Esophagus squamous epithelium (tissue), 5 donors: ENCODE measurements around the gene C1orf226. TPM values are rescaled to one million over a fixed set of nuclear protein-coding genes. Genes with fewer than 3 reads are reported as not detected.

ENCODE experiments used
- DNase-seq: peaks from one replicate; lab custom pipeline; 2025; lab: John Stamatoyannopoulos, UW
- H3K27ac ChIP-seq, 4 donors: fragments of 200-600 bp; sonication (generic); one replicate each; pipeline ENCODE4 v1.5.1; 2016 to 2019; ENCODE audit warnings: mild to moderate bottlenecking in 1 of 4
- H3K27me3 ChIP-seq, 4 donors: fragments of 200-600 bp; sonication (generic); 1 replicate in 3 of 4; 2 replicates in 1 of 4; pipeline versions ENCODE4 v1.5.1 to v1.6.0; 2017 to 2021; ENCODE audit warnings: antibody characterized with exemption in 1 of 4
- H3K36me3 ChIP-seq, 3 donors: fragments of 200-600 bp; sonication (generic); one replicate each; pipeline ENCODE4 v1.5.1; 2016 to 2019
- H3K4me1 ChIP-seq, 3 donors: fragments of 200-600 bp; sonication (generic); one replicate each; pipeline ENCODE4 v1.5.1; 2017 to 2019
- H3K4me3 ChIP-seq, 4 donors: fragments of 200-600 bp; sonication (generic); 1 replicate in 3 of 4; 2 replicates in 1 of 4; pipeline ENCODE4 v1.5.1; 2016 to 2019; ENCODE audit warnings: mild to moderate bottlenecking in 2 of 4, moderate library complexity in 1 of 4
- H3K9me3 ChIP-seq, 3 donors: fragments of 200-600 bp; sonication (generic); one replicate each; pipeline ENCODE4 v1.5.1; 2016 to 2019
- POLR2A ChIP-seq, 4 donors: fragments of 450-650 bp; IDR thresholded peaks; one replicate each; pipeline ENCODE4 v1.6.1; 2017; ENCODE audit warnings: antibody characterized with exemption in 4 of 4, mild to moderate bottlenecking in 4 of 4, moderate library complexity in 3 of 4
- WGBS, 2 donors: methylation state at CpG; one replicate each; pipeline ENCODE4 v1.1.5; 2018; 5-methylcytosine and 5-hydroxymethylcytosine counted together
- intact Hi-C: fragments of 100-400 bp; cut with DNase I; formaldehyde crosslinking; loops from one replicate; pipeline ENCODE4 v1.15.0; 2022
- total RNA-seq, 4 donors: library from RNA; depleted of rRNA; stranded (reverse); fragments of >200 nt; gene quantifications; one replicate each; pipeline ENCODE4 v1.1.0, GENCODE V29; 2016
- TF ChIP-seq, protein P1 (sequence below), 6 experiments: fragments of 450-650 bp in 4 of 6; fragments of 200-600 bp in 2 of 6; sonication (generic) in 2 of 6; IDR thresholded peaks; one replicate each; pipeline ENCODE4 v1.5.1; 2016 to 2019; ENCODE audit warnings: antibody characterized with exemption in 6 of 6, mild to moderate bottlenecking in 4 of 6, moderate library complexity in 4 of 6
- donor health status: DM: yes; HTN: yes; CAD: no.

Gene C1orf226
- total RNA-seq, 4 donors from 2014 or later = 1.7 to 5.3 (median 3.6) TPM

DNA sequence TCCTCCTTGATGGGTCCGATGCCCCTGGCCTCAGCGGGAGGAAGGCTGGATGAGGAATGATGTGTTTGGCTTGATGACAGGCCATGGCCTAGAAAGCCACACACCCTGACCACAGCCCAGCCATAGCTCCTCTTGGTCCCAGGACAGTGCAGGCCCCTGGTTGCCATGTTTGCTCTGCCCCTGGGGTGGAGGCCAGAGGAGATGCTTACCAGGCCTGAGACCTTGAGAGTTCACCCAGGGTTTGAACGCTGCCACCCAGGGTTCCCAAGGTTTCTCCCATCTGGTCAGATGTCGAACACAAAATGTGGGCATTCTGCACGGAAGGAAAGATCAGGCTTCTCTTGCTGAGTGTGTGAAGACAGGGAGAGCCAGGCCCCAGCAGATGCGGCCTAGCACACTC, 2.6 kb downstream of the C1orf226 start:
- Histone ChIP-seq H3K27ac (no peak overlapping the region), H3K4me1 (peaks cover 0 to 49% (median 12%) of the 10 kb centered on the region in 3 donors), H3K27me3 (no peaks in the 10 kb centered on the region), H3K36me3 (no peaks in the 10 kb centered on the region), H3K4me3 (no peak overlapping the region), H3K9me3 (no peaks in the 10 kb centered on the region)
- 89% methylated on average over 6 of the region's 6 CpGs; no CpG with 5 or more reads in 1 of the 2 donors for WGBS, 2 donors
- intact Hi-C loops = no loop called here
- TF ChIP-seq, protein P1, sequence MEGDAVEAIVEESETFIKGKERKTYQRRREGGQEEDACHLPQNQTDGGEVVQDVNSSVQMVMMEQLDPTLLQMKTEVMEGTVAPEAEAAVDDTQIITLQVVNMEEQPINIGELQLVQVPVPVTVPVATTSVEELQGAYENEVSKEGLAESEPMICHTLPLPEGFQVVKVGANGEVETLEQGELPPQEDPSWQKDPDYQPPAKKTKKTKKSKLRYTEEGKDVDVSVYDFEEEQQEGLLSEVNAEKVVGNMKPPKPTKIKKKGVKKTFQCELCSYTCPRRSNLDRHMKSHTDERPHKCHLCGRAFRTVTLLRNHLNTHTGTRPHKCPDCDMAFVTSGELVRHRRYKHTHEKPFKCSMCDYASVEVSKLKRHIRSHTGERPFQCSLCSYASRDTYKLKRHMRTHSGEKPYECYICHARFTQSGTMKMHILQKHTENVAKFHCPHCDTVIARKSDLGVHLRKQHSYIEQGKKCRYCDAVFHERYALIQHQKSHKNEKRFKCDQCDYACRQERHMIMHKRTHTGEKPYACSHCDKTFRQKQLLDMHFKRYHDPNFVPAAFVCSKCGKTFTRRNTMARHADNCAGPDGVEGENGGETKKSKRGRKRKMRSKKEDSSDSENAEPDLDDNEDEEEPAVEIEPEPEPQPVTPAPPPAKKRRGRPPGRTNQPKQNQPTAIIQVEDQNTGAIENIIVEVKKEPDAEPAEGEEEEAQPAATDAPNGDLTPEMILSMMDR (IDR thresholded peaks at IDR 0.05) = no peak
- no peak for TF ChIP-seq POLR2A (IDR thresholded peaks at IDR 0.05)
- DNase-seq = no peak

GRCh38 chr1:162384601-162385279, 3.2 kb downstream of the C1orf226 start:
- intact Hi-C loops = no loop called here

GRCh38 chr1:162385280-162385623, 3.7 kb downstream of the C1orf226 start:
- intact Hi-C loops = no loop called here
- WGBS, 2 donors = 67% methylated on average over 2 of the region's 3 CpGs; no CpG with 5 or more reads in 1 of the 2 donors
- no peak for TF ChIP-seq POLR2A (IDR thresholded peaks at IDR 0.05)
- TF ChIP-seq, protein P1 (IDR thresholded peaks at IDR 0.05) = no peak

More at GRCh38 chr1:162384601-162385279, 3.2 kb downstream of the C1orf226 start:
- WGBS, 2 donors = 83 to 98% methylated on average over 10 of the region's 10 CpGs
- no peaks in the 10 kb centered on the region for H3K36me3 ChIP-seq
- peaks cover 0 to 55% (median 13%) of the 10 kb centered on the region in 3 donors for H3K4me1 ChIP-seq
- no peak for DNase-seq
- H3K4me3 ChIP-seq = no peak overlapping the region
- H3K27me3 ChIP-seq = peaks cover 0 to under 1% (median 0%) of the 10 kb centered on the region in 4 donors
- no peak overlapping the region for H3K27ac ChIP-seq
- no peaks in the 10 kb centered on the region for H3K9me3 ChIP-seq
- TF ChIP-seq POLR2A (IDR thresholded peaks at IDR 0.05) = no peak
- TF ChIP-seq, protein P1 (IDR thresholded peaks at IDR 0.05) = no peak

GRCh38 chr1:162385702-162386101, 4.2 kb downstream of the C1orf226 start:
- intact Hi-C loops = no loop called here
- no peaks in the 10 kb centered on the region for H3K9me3 ChIP-seq
- H3K27ac ChIP-seq = no peak overlapping the region
- H3K4me1 ChIP-seq = peaks cover 0 to 61% (median 16%) of the 10 kb centered on the region in 3 donors
- H3K36me3 ChIP-seq = no peaks in the 10 kb centered on the region
- H3K4me3 ChIP-seq = no peak overlapping the region
- DNase-seq = no peak
- TF ChIP-seq, protein P1 (IDR thresholded peaks at IDR 0.05) = no peak
- no peak for TF ChIP-seq POLR2A (IDR thresholded peaks at IDR 0.05)
- 100% methylated on average over 1 of the region's 3 CpGs; no CpG with 5 or more reads in 1 of the 2 donors for WGBS, 2 donors
- H3K27me3 ChIP-seq = peaks cover 0 to 7% (median 0%) of the 10 kb centered on the region in 4 donors

More at GRCh38 chr1:162385280-162385623, 3.7 kb downstream of the C1orf226 start:
- H3K27me3 ChIP-seq = peaks cover 0 to 6% (median 0%) of the 10 kb centered on the region in 4 donors
- no peaks in the 10 kb centered on the region for H3K9me3 ChIP-seq
- no peak for DNase-seq
- H3K27ac ChIP-seq = no peak overlapping the region
- H3K4me3 ChIP-seq = no peak overlapping the region
- peaks cover 0 to 60% (median 16%) of the 10 kb centered on the region in 3 donors for H3K4me1 ChIP-seq
- H3K36me3 ChIP-seq = no peaks in the 10 kb centered on the region
